Prostate gland (tissue), 2 donors: Measurements from ENCODE around the gene PIGH. TPM values are rescaled to one million over a fixed set of nuclear protein-coding genes. Genes with fewer than 3 reads are reported as not detected.

Experiments
- DNase-seq: peaks from one replicate; pipeline ENCODE4 v3.0.0-alpha.2; 2019; ENCODE audit warnings: low spot score
- H3K27ac ChIP-seq, 2 donors: fragments of 200-600 bp; sonication (generic); 2 replicates each; pipeline ENCODE4 v1.5.1; 2017 to 2019
- H3K27me3 ChIP-seq: fragments of 200-600 bp; sonication (generic); replicated peaks from 2 replicates; pipeline ENCODE4 v1.5.1; 2019; ENCODE audit not compliant: insufficient read depth
- H3K36me3 ChIP-seq, 2 donors: fragments of 200-600 bp; sonication (generic); 1 replicate in 1 of 2; 2 replicates in 1 of 2; pipeline versions ENCODE4 v1.5.1 to v1.8.1; 2017 to 2019
- H3K4me1 ChIP-seq: fragments of 200-600 bp; sonication (generic); replicated peaks from 2 replicates; pipeline ENCODE4 v1.5.1; 2019
- H3K4me3 ChIP-seq, 2 donors: fragments of 200-600 bp; sonication (generic); 2 replicates each; pipeline ENCODE4 v1.5.1; 2017 to 2019
- H3K9me3 ChIP-seq: fragments of 200-600 bp; sonication (generic); 2 replicates; pipeline ENCODE4 v1.5.1; 2017
- CTCF ChIP-seq, 4 experiments: fragments of 200-600 bp in 2 of 4; fragments of 450-650 bp in 2 of 4; sonication (generic) in 2 of 4; IDR thresholded peaks; 1 replicate in 3 of 4; 2 replicates in 1 of 4; pipeline ENCODE4 v1.5.1; 2016 to 2019; ENCODE audit warnings: antibody characterized with exemption in 4 of 4, mild to moderate bottlenecking in 2 of 4, moderate library complexity in 2 of 4
- POLR2A ChIP-seq: fragments of 450-650 bp; IDR thresholded peaks from one replicate; pipeline ENCODE4 v1.6.1; 2016; ENCODE audit warnings: antibody characterized with exemption, mild to moderate bottlenecking
- POLR2AphosphoS5 ChIP-seq: sonication (generic); formaldehyde crosslinking; IDR thresholded peaks from one replicate; pipeline ENCODE4 v1.6.1; 2017; ENCODE audit warnings: antibody characterized with exemption
- WGBS: methylation state at CpG from one replicate; pipeline ENCODE4 v1.1.5; 2018; 5-methylcytosine and 5-hydroxymethylcytosine counted together
- intact Hi-C: fragments of 100-400 bp; cut with DNase I; formaldehyde crosslinking; loops from one replicate; pipeline ENCODE4 v1.14.2; 2022
- total RNA-seq, 2 donors: library from RNA; depleted of rRNA; stranded (reverse); fragments of >200 nt; gene quantifications; one replicate each; pipeline ENCODE4 v1.1.0, GENCODE V29; 2016

The PIGH gene
- total RNA-seq, 2 donors from 2014 or later: 41.5 to 128 TPM

- no peak for DNase-seq
- Histone ChIP-seq H3K4me1 (no peaks in the 10 kb centered on the region), H3K27me3 (no peaks in the 10 kb centered on the region), H3K4me3 (no peak overlapping the region), H3K27ac (no peak overlapping the region), H3K9me3 (no peaks in the 10 kb centered on the region), H3K36me3 (no peaks in the 10 kb centered on the region)
- TF ChIP-seq POLR2A: no peak
- no peak for TF ChIP-seq CTCF (IDR thresholded peaks at IDR 0.05)
- no peak for TF ChIP-seq POLR2AphosphoS5
- 87% methylated on average over 5 of the region's 5 CpGs for whole genome bisulfite sequencing
- intact Hi-C loops: no loop called here
Measured at GRCh38 chr14:67564236-67564635, 35.8 kb downstream of the PIGH start.

GRCh38 chr14:67562776-67563150 lies 37.3 kb downstream of the PIGH start:
- Histone ChIP-seq H3K27me3 (no peaks in the 10 kb centered on the region), H3K9me3 (no peaks in the 10 kb centered on the region), H3K27ac (no peak overlapping the region), H3K4me1 (no peaks in the 10 kb centered on the region), H3K36me3 (no peaks in the 10 kb centered on the region), H3K4me3 (no peak overlapping the region)
- DNase-seq: no peak
- intact Hi-C loops: no loop called here
- TF ChIP-seq POLR2A: no peak
- no peak for TF ChIP-seq CTCF (IDR thresholded peaks at IDR 0.05)
- TF ChIP-seq POLR2AphosphoS5: no peak
- 94% methylated on average over 5 of the region's 5 CpGs for WGBS

- Histone ChIP-seq H3K4me3 (no peak overlapping the region), H3K27me3 (no peaks in the 10 kb centered on the region), H3K9me3 (no peaks in the 10 kb centered on the region), H3K27ac (no peak overlapping the region), H3K36me3 (no peaks in the 10 kb centered on the region), H3K4me1 (no peaks in the 10 kb centered on the region)
- intact Hi-C loops: no loop called here
- 87% methylated on average over 14 of the region's 14 CpGs for WGBS
- TF ChIP-seq POLR2AphosphoS5 (no peak), CTCF (IDR thresholded peaks at IDR 0.05) (no peak), POLR2A (no peak)
- no peak for DNase-seq
Measured at GRCh38 chr14:67562025-67562775, 37.9 kb downstream of the PIGH start.

GRCh38 chr14:67559639-67560038 lies 40.4 kb downstream of the PIGH start:
- no peaks in the 10 kb centered on the region for H3K27me3 ChIP-seq
- intact Hi-C loops: no loop called here
- 53% methylated on average over 4 of the region's 4 CpGs for WGBS

More at GRCh38 chr14:67559639-67560038, 40.4 kb downstream of the PIGH start:
- TF ChIP-seq POLR2A (no peak), POLR2AphosphoS5 (no peak), CTCF (IDR thresholded peaks at IDR 0.05) (no peak)
- H3K4me3 ChIP-seq: no peak overlapping the region
- no peaks in the 10 kb centered on the region for H3K36me3 ChIP-seq
- H3K4me1 ChIP-seq: no peaks in the 10 kb centered on the region
- H3K9me3 ChIP-seq: no peaks in the 10 kb centered on the region
- no peak overlapping the region for H3K27ac ChIP-seq
- no peak for DNase-seq
